Hematopoietic multipotent progenitor cell treated with erythropoietin and hydrocortisone succinate and interleukin-3 and kit ligand, for 4 days (in vitro differentiated cells): ENCODE measurements around the gene VWA3B.
"Not testable (repeated sequence)": the region's sequence is repeated elsewhere in the genome, so short reads cannot be mapped to it uniquely, and the experiment has no call there.

Experiments
- DNase-seq: peaks from one replicate; pipeline ENCODE4 v3.0.0-alpha.2; 2015

The VWA3B gene

GRCh38 chr2:98307131-98307696 lies 220.2 kb downstream of the VWA3B start:
- DNase-seq = not testable (repeated sequence)

- no peak for DNase-seq
Measured at GRCh38 chr2:98308068-98308467, 221.1 kb downstream of the VWA3B start.

DNA sequence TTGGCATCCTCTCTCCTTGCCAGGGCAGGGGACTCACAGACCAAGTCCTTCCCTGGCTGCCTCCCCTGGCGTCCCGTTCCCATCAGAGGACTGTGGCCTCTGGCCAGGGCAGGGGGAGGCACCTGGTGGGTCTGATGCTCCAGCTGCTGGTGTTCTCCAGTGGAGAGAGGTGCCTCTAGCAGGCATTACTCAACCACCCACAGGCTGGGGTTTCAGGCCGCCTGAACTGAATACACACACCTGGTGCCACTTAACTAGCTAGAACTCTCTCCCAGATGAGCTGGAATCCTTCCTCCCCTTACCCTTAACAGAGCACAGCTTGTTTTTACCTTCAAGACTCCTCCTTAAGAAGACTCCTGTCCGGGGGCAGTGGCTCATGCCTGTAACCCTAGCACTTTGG lies 221.6 kb downstream of the VWA3B start:
- DNase-seq = no peak

- DNase-seq = no peak
Measured at GRCh38 chr2:98309580-98309979, 222.6 kb downstream of the VWA3B start.

DNA sequence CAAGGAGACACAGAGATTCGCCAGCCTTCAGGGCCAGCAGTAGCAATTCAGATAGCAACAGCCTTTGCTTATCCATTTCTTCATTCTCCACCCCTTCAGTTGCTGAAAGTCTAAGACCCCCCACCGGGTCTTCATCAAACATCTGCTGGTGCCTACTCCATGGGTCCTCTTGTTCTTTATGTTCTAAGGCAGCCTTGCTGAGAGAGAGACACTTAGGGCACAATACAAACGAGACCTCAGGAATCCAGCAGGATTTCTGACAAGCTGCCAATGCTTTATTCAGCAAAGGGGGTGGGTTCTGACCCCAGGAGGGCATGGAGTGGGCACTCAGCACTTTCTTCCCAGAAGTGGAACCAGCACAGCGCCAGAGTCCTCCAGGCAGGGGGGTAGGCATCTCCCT lies 223.0 kb downstream of the VWA3B start:
- DNase-seq = no peak

- no peak for DNase-seq
Measured at GRCh38 chr2:98311090-98311489, 224.1 kb downstream of the VWA3B start.

GRCh38 chr2:98311771-98312545 lies 225.0 kb downstream of the VWA3B start:
- no peak for DNase-seq

- DNase-seq = no peak
Measured at GRCh38 chr2:98313492-98314250, 226.7 kb downstream of the VWA3B start.

- DNase-seq = no peak
Measured at GRCh38 chr2:98314251-98314650, 227.3 kb downstream of the VWA3B start.

- DNase-seq = no peak
Measured at GRCh38 chr2:98315957-98316356, 229.0 kb downstream of the VWA3B start.

DNA sequence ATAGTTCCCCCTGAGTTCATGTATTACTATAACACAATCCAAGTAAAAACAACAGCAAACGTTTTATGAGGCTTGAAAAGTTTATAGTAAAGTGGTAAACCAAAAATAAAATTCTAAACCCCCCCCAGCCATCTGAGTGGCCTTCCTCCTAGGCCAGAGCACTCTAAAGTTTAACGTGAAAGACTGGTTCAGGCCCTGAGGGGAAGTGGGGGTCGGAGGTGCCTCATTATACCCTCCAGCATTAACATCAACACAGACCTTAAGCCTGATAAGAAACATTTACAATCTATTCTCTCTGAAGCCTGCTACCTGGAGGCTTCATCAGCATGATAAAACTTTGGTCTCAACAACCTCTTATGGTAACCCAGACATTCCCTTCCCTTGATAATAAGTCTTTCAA lies 230.2 kb downstream of the VWA3B start:
- no peak for DNase-seq

GRCh38 chr2:98320171-98320570 lies 233.2 kb downstream of the VWA3B start:
- not testable (repeated sequence) for DNase-seq

- DNase-seq = no peak
Measured at GRCh38 chr2:98324181-98324580, 237.2 kb downstream of the VWA3B start.

DNA sequence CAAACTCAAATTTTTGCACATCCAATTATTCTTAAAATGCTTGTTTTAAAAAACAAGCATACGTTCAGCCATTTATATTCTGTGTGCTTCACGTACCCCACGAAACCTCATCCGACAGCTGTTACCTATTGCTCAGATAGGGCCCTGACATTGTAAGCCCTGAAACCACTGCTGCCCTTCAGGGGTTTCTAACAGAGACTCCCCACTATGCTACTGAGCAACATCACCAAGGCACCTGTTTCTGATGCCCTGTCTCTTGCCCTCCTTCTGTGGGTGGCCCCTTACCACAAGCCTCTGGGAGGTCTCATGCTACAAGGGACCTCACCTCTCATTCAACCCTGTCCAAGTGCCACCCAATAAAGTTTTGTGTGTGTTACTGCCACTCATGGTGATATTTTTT lies 240.8 kb downstream of the VWA3B start:
- DNase-seq = no peak

DNA sequence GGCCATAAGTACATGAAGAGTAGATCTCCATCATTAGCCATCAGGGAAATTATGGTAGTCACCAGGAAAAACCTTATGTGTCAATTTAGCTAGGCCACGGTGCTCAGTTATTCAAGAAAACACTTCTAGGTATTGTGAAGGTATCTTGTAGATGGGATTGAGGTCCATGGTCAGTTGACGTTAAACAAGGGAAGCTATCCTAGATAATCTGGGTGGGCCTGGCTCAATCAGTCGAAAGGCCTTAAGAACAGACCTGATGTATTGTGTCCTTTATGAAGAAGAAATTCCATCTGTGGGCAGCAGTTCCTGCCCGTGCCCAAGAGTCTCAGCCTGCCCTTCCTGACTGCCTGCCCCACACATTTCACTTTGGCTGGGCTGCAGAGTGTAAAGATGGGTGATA lies 242.6 kb downstream of the VWA3B start:
- no peak for DNase-seq

GRCh38 chr2:98332989-98333388 lies 246.0 kb downstream of the VWA3B start:
- DNase-seq = no peak

DNA sequence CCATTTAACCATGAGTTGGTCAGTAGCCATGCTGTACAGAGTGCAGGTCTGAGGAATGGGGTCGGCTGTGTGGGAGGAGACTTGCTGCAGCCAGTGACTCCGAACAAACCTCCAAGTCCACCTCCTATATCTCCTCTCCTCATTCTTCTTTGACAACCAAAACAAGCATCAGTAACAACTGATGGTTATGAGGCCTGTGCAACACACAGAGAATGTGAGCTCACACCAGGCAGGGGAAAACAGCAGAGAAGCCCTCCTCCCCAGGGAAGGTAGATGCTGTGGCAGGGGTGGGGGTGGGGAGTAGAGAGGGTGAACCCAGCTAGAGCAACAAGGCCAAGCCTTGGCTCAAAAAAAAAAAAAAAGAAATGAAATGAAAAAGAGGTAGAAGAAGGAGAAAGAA lies 247.0 kb downstream of the VWA3B start:
- DNase-seq = no peak

- no peak for DNase-seq
Measured at GRCh38 chr2:98334439-98335078, 247.6 kb downstream of the VWA3B start.

DNA sequence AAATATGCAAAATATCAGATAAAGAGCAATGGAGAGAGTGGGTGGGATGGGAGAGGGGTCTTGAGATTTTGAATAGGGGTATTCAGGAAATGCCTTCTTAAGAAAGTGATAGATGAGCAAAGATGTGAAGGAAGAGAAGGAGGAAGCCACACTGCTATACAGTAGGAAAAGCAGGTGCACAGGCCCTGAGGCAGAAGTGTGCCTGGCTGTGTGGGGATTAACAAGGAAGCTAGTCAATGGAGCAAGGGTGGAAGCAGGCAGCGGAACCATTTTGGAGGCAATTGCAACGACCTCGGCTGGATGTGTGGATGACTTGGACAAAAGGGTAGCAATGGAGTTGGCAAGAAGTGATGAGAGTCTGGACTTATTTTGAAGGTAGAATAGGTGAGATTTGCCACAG lies 248.3 kb downstream of the VWA3B start:
- DNase-seq = no peak

DNA sequence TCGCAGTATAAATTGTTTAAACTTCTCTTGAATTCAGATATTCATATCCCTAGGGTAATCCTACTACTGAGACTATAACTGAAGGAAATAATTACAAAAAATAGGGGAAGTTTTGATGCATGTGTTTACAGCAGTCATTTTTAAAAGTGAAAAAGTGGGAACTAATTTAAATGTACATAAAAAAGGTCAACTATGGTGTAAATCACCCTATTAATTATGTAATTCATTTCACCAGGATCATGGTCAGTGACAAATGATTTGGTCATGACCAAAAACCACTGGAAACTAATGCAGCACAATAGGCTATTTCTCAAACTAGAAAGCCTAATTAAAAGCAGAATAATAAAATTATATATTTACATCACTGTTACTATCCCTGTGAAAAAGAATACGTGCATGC lies 254.3 kb downstream of the VWA3B start:
- DNase-seq = no peak

DNA sequence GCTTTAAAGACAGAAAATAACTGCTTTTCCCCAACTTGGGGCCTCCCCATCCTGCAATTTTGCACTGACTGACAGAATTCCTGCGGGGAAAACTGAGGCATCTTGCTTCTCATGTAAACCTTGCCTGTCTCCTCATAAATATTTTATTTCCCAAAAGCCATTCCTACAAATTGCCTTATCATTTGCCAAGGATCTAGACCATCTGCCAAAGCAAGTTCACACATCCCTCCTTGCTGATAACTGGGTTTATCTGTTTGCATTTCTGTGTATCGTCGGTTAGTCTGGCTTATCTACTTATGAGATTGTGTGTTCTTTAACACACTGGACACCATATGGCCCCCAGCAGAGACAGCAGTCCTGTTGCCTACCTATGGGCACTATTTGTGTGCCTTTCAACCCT lies 256.3 kb downstream of the VWA3B start:
- no peak for DNase-seq

- peak; percentile 48 for DNase-seq
Measured at GRCh38 chr2:98346311-98347236, 259.6 kb downstream of the VWA3B start, which contains the start of gene CNGA3. CNGA3 (plus strand) TSS chr2:98346456; CDS start chr2:98369976, 23,520 bp downstream.
